Upper lobe of left lung (tissue), 4 donors: ENCODE data around the gene TTC21B.

Experiments
- CTCF ChIP-seq, 6 experiments: fragments of 450-650 bp in 4 of 6; fragments of 200-600 bp in 2 of 6; sonication (generic) in 2 of 6; IDR thresholded peaks; one replicate each; pipeline ENCODE4 v1.5.1; 2016 to 2019; ENCODE audit warnings: antibody characterized with exemption in 6 of 6
- EP300 ChIP-seq, 4 donors: sonication (generic); formaldehyde crosslinking; IDR thresholded peaks; one replicate each; pipeline ENCODE4 v1.5.1; 2017; ENCODE audit warnings: antibody characterized with exemption in 4 of 4, control low read depth in 2 of 4
- POLR2AphosphoS5 ChIP-seq, 2 donors: sonication (generic); formaldehyde crosslinking; IDR thresholded peaks; one replicate each; pipeline ENCODE4 v1.5.1; 2017; ENCODE audit warnings: antibody characterized with exemption in 2 of 2

- no peak for TF ChIP-seq CTCF (IDR thresholded peaks at IDR 0.05)
- TF ChIP-seq EP300 (IDR thresholded peaks at IDR 0.05): no peak
- no peak for TF ChIP-seq POLR2AphosphoS5 (IDR thresholded peaks at IDR 0.05)
These were observed 95.7 kb downstream of the TTC21B start for GRCh38 chr2:165857876-165858275.
